CD14-positive monocyte (primary cell): ENCODE measurements around the gene EARS2. TPM values are rescaled to one million over a fixed set of nuclear protein-coding genes. Genes with fewer than 3 reads are reported as not detected.
A peak's percentile ranks its signal among the peaks of the same experiment; 100 is the strongest.

ENCODE experiments used
- DNase-seq, 3 donors: peaks; one replicate each; pipeline ENCODE4 v3.0.0-alpha.2; 2011 to 2022
- H2AFZ ChIP-seq: 2 replicates; pipeline ENCODE4 v1.6.0; 2012; ENCODE audit warnings: mild to moderate bottlenecking, low read depth, low read length, inconsistent platforms; ENCODE audit not compliant: insufficient read depth, poor library complexity, severe bottlenecking
- H3K27ac ChIP-seq, 2 donors: 1 replicate in 1 of 2; 2 replicates in 1 of 2; pipeline ENCODE4 v1.5.1; 2012 to 2013; ENCODE audit warnings: low read length in 2 of 2, control low read depth in 1 of 2, inconsistent platforms in 1 of 2, low read depth in 1 of 2, mild to moderate bottlenecking in 1 of 2
- H3K27me3 ChIP-seq, 2 donors: one replicate each; pipeline versions ENCODE4 v1.6.0 to v1.6.1; 2011 to 2013; ENCODE audit warnings: low read length in 2 of 2; ENCODE audit not compliant: control insufficient read depth in 2 of 2, insufficient read depth in 2 of 2
- H3K36me3 ChIP-seq, 2 donors: replicated peaks in 1 of 2; 1 replicate in 1 of 2; 2 replicates in 1 of 2; pipeline versions ENCODE4 v1.5.1 to v1.6.1; 2012 to 2013; ENCODE audit warnings: low read length in 2 of 2, control low read depth in 1 of 2, inconsistent platforms in 1 of 2, mild to moderate bottlenecking in 1 of 2; ENCODE audit not compliant: insufficient read depth in 2 of 2, control insufficient read depth in 1 of 2
- H3K4me1 ChIP-seq, 2 donors: 1 replicate in 1 of 2; 2 replicates in 1 of 2; pipeline versions ENCODE4 v1.5.1 to v1.6.1; 2012 to 2013; ENCODE audit warnings: low read length in 2 of 2, control low read depth in 1 of 2, inconsistent platforms in 1 of 2, mild to moderate bottlenecking in 1 of 2, moderate library complexity in 1 of 2; ENCODE audit not compliant: insufficient read depth in 2 of 2, control insufficient read depth in 1 of 2
- H3K4me2 ChIP-seq: replicated peaks from 2 replicates; pipeline ENCODE3; 2012; ENCODE audit warnings: low read length, moderate library complexity, mild to moderate bottlenecking; ENCODE audit not compliant: poor library complexity, severe bottlenecking; ENCODE audit errors: extremely low read depth
- H3K4me3 ChIP-seq, 3 experiments: fragments of 200-600 bp in 1 of 3; sonication (generic) in 1 of 3; replicated peaks in 1 of 3; 1 replicate in 2 of 3; 2 replicates in 1 of 3; pipeline ENCODE4 v1.5.1; 2011 to 2013; ENCODE audit warnings: low read length in 3 of 3, mild to moderate bottlenecking in 3 of 3, control low read depth in 2 of 3, low read depth in 2 of 3, inconsistent platforms in 1 of 3, moderate library complexity in 1 of 3
- H3K79me2 ChIP-seq: 2 replicates; pipeline ENCODE4 v1.6.0; 2012; ENCODE audit warnings: mild to moderate bottlenecking, control low read depth, inconsistent platforms, low read length, moderate library complexity; ENCODE audit not compliant: insufficient read depth
- H3K9ac ChIP-seq: 2 replicates; pipeline ENCODE4 v1.6.0; 2017; ENCODE audit warnings: low read length, mild to moderate bottlenecking; ENCODE audit not compliant: insufficient read depth, poor library complexity, severe bottlenecking
- H3K9me3 ChIP-seq, 2 donors: replicated peaks in 1 of 2; 1 replicate in 1 of 2; 2 replicates in 1 of 2; pipeline versions ENCODE4 v1.5.1 to v1.6.1; 2012 to 2013; ENCODE audit warnings: low read length in 2 of 2, control low read depth in 1 of 2; ENCODE audit not compliant: control insufficient read depth in 1 of 2, insufficient read depth in 1 of 2
- H4K20me1 ChIP-seq: 2 replicates; pipeline ENCODE4 v1.6.0; 2012; ENCODE audit warnings: mild to moderate bottlenecking, low read length, control low read depth, moderate library complexity; ENCODE audit not compliant: insufficient read depth
- H3K27ac Mint-ChIP-seq, 7 donors: one replicate each; pipeline ENCODE4 v1.8.0; 2020; ENCODE audit warnings: mild to moderate bottlenecking in 7 of 7, mixed read lengths in 7 of 7, moderate library complexity in 6 of 7, inconsistent platforms in 2 of 7
- H3K27me3 Mint-ChIP-seq, 3 donors: one replicate each; pipeline ENCODE4 v1.8.0; 2021 to 2022; ENCODE audit warnings: low read depth in 3 of 3, mild to moderate bottlenecking in 3 of 3, mixed read lengths in 3 of 3, moderate library complexity in 3 of 3, inconsistent platforms in 1 of 3
- H3K36me3 Mint-ChIP-seq, 2 donors: one replicate each; pipeline ENCODE4 v1.8.0; 2020; ENCODE audit warnings: mixed read lengths in 2 of 2, inconsistent platforms in 1 of 2, mild to moderate bottlenecking in 1 of 2
- H3K4me1 Mint-ChIP-seq: one replicate; pipeline ENCODE4 v1.8.0; 2020; ENCODE audit warnings: mild to moderate bottlenecking, mixed read lengths
- H3K4me3 Mint-ChIP-seq, 2 donors: one replicate each; pipeline ENCODE4 v1.8.0; 2020; ENCODE audit warnings: mild to moderate bottlenecking in 2 of 2, mixed read lengths in 2 of 2, moderate library complexity in 1 of 2
- H3K9me3 Mint-ChIP-seq, 7 donors: one replicate each; pipeline ENCODE4 v1.8.0; 2020 to 2022; ENCODE audit warnings: mixed read lengths in 7 of 7, mild to moderate bottlenecking in 6 of 7, moderate library complexity in 6 of 7, inconsistent platforms in 2 of 7
- WGBS: methylation state at CpG from one replicate; pipeline ENCODE4 v1.1.5; 2013; ENCODE audit warnings: missing lambda C conversion rate; ENCODE audit not compliant: insufficient coverage; 5-methylcytosine and 5-hydroxymethylcytosine counted together
- intact Hi-C, 2 donors: fragments of 100-400 bp; cut with micrococcal nuclease; formaldehyde crosslinking; loops; one replicate each; pipeline versions ENCODE4 v1.15.0 to v1.15.1; 2023
- polyA plus RNA-seq, 3 donors: library from polyadenylated mRNA; depleted of rRNA in 1 of 3; unstranded in 2 of 3; stranded (reverse) in 1 of 3; fragments of 300-500 nt in 2 of 3; fragments of >200 nt in 1 of 3; fragmentation: Illumina TruSeq in 2 of 3; gene quantifications; 1 replicate in 2 of 3; 2 replicates in 1 of 3; pipeline ENCODE4 v1.2.3, GENCODE V29; 2012 to 2021
- TF ChIP-seq, protein P1 (sequence below): fragments of 200-600 bp; IDR thresholded peaks from one replicate; pipeline ENCODE4 v1.8.0; 2022; ENCODE audit warnings: antibody characterized with exemption, mild to moderate bottlenecking

Gene EARS2
- polyA plus RNA-seq, 3 donors: 2.9 to 4.7 (median 4.2) TPM

DNA sequence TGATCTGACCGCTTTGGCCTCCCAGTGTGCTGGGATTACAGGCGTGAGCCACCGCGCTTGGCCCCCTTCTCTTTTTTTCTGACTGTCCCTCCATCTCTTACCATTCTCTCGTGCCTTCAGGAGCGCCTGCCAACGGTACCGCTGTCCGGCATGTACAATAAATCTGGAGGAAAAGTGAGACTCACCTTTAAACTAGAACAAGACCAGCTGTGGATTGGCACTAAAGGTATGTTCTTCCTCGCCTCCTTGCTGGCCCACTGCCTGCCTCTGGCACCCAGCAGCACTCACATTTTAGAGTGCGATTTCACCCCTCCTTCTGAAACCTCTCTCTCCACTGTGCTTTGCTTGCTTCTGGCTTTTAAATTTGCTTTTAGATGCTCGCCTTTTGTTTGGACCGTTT is 5.4 kb upstream of the EARS2 start:
- Histone ChIP-seq H3K4me1 (peaks cover 8 to 11% of the 10 kb centered on the region in 2 donors), H4K20me1 (no peaks in the 10 kb centered on the region), H3K36me3 (peaks cover 77 to 86% of the 10 kb centered on the region in 2 donors), H3K9me3 (no peaks in the 10 kb centered on the region), H3K79me2 (peaks cover 20% of the 10 kb centered on the region), H2AFZ (no peak overlapping the region), H3K4me2 (no peak overlapping the region), H3K9ac (no peak overlapping the region), H3K27ac (no peak overlapping the region), H3K4me3 (no peak overlapping the region), H3K27me3 (no peaks in the 10 kb centered on the region)
- intact Hi-C loops: no loop called here
- WGBS: 99% methylated on average over 8 of the region's 13 CpGs
- TF ChIP-seq, protein P1, sequence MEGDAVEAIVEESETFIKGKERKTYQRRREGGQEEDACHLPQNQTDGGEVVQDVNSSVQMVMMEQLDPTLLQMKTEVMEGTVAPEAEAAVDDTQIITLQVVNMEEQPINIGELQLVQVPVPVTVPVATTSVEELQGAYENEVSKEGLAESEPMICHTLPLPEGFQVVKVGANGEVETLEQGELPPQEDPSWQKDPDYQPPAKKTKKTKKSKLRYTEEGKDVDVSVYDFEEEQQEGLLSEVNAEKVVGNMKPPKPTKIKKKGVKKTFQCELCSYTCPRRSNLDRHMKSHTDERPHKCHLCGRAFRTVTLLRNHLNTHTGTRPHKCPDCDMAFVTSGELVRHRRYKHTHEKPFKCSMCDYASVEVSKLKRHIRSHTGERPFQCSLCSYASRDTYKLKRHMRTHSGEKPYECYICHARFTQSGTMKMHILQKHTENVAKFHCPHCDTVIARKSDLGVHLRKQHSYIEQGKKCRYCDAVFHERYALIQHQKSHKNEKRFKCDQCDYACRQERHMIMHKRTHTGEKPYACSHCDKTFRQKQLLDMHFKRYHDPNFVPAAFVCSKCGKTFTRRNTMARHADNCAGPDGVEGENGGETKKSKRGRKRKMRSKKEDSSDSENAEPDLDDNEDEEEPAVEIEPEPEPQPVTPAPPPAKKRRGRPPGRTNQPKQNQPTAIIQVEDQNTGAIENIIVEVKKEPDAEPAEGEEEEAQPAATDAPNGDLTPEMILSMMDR: no peak
- Mint-ChIP-seq H3K4me1 (peaks cover 12% of the 10 kb centered on the region), H3K9me3 (peaks cover 0 to 3% (median 0%) of the 10 kb centered on the region in 7 donors), H3K4me3 (no peak overlapping the region), H3K27me3 (no peaks in the 10 kb centered on the region), H3K27ac (peak overlapping the region in 1 of 7 donors; percentile 9), H3K36me3 (peaks cover 70 to 72% of the 10 kb centered on the region in 2 donors)
- DNase-seq: no peak

DNA sequence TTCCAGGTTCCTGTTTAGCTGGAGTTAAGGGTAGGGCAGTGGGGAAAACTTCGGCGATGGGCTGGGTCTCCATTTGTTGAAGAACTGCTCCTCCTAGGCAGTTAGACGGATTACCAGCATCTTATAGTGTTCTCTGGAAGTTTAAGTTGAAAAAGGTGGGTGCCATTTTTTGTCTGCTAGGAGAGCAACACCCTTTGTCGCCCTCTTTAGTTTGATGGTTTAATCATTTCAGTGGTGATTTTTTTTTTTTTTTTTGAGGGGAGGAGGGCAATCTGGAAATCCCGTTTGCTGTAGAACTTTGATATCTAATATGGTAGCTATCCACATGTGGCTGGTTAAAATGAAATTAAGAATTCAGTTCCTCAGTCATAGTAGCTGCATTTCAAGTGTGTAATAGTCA is 4.4 kb upstream of the EARS2 start:
- no peak overlapping the region for H3K4me2 ChIP-seq
- no peak overlapping the region for H3K4me3 ChIP-seq
- Mint-ChIP-seq H3K36me3 (peaks cover 60 to 63% of the 10 kb centered on the region in 2 donors), H3K27me3 (no peaks in the 10 kb centered on the region), H3K4me1 (peaks cover 17% of the 10 kb centered on the region), H3K9me3 (peaks cover 0 to 3% (median 0%) of the 10 kb centered on the region in 7 donors), H3K27ac (no peak overlapping the region), H3K4me3 (no peak overlapping the region)
- no peak overlapping the region for H3K9ac ChIP-seq
- H3K9me3 ChIP-seq: no peaks in the 10 kb centered on the region
- no peaks in the 10 kb centered on the region for H3K27me3 ChIP-seq
- no peaks in the 10 kb centered on the region for H4K20me1 ChIP-seq
- peaks cover 12 to 17% of the 10 kb centered on the region in 2 donors for H3K4me1 ChIP-seq
- TF ChIP-seq, protein P1: no peak
- 95% methylated on average over 4 of the region's 5 CpGs for WGBS
- peaks cover 21% of the 10 kb centered on the region for H3K79me2 ChIP-seq
- H3K36me3 ChIP-seq: peaks cover 68 to 77% of the 10 kb centered on the region in 2 donors
- intact Hi-C loops: no loop called here
- no peak overlapping the region for H2AFZ ChIP-seq
- no peak for DNase-seq
- H3K27ac ChIP-seq: no peak overlapping the region
